GM19467 (cell line): ENCODE data around the gene ANKRD36B.
"Not testable (repeated sequence)": the region's sequence is repeated elsewhere in the genome, so short reads cannot be mapped to it uniquely, and the experiment has no call there.

Experiments
- ATAC-seq: cut with Tn5 transposase; IDR thresholded peaks from one replicate; pipeline ENCODE4 v1.9.1; 2021; ENCODE audit warnings: mild to moderate bottlenecking, moderate library complexity; ENCODE audit not compliant: unreplicated experiment

Gene ANKRD36B

DNA sequence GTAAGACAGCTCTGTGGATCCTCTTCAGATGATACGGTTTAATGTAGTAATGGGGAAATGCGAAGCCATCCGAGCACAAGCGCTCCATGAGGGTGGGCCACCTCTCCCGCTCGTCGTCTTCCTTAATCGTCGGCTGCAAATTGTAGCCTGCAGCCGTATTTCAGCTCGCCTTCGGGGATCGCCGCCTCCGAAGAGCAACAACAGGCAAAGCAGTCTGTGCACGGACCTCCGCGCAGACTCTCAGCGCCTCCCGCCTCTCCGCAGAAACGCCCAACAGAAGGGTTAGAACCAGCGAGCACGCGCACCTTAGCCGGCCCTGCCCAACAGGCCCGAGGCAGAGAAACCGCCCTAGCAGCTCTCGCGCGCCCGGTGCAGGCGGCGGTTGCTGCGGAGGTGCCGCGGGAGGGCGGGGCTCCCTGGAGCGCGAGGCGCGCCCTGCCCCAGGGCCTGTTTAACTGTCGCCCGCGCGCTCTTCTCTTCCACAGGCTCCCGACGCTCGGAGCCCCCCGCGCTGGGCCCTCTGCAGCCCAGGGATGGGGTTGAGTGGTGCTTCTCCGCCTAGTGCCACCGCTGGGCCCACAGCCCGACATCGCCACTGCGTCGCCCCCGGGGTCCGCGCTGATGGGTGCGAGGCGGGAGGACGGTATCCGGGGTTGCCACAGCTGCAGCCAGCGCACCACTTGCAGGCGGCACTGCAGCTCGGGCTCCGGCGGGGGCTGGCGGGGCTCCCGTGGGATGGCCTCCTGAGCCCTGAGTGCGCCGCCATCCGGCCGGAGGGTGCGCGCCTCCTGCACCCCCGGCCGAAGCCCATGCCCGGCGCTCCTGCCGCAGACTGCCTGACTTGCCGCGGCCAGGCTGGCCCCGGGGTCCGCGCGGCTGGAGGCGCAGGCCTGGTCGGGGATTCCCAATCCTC, at the start of gene ANKRD36B:
Gene ANKRD36B (minus strand): TSS at position 280 of the 913 bp plus-strand sequence. CDS start 192 bp downstream, at position 88.
- not testable (repeated sequence) for ATAC-seq

GRCh38 chr2:97626049-97626430, 36.4 kb upstream of the ANKRD36B start:
- not testable (repeated sequence) for ATAC-seq

GRCh38 chr2:97625354-97626048, 35.8 kb upstream of the ANKRD36B start:
- ATAC-seq, result not testable (repeated sequence)

DNA sequence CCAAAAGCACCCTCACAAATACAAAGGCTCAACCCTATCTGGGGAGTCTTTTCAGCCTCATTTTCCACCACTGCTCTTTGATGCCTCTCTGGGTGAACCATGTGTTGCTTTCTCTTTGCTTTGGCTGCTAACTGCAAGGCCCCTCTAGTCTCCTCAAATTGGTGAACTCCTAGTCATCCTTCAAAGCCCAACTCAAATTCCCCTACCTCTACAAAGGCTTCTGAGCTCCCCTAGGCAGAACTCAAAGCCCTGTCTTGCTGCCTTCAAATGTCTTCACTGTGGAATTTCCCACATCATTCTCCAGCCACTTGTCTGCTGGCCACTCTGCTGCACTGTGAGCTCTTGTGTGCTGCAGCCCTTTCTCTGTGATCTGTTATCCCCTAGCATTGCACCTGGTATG, 33.3 kb upstream of the ANKRD36B start:
- not testable (repeated sequence) for ATAC-seq

GRCh38 chr2:97620492-97620891, 30.8 kb upstream of the ANKRD36B start:
- ATAC-seq, result not testable (repeated sequence)

DNA sequence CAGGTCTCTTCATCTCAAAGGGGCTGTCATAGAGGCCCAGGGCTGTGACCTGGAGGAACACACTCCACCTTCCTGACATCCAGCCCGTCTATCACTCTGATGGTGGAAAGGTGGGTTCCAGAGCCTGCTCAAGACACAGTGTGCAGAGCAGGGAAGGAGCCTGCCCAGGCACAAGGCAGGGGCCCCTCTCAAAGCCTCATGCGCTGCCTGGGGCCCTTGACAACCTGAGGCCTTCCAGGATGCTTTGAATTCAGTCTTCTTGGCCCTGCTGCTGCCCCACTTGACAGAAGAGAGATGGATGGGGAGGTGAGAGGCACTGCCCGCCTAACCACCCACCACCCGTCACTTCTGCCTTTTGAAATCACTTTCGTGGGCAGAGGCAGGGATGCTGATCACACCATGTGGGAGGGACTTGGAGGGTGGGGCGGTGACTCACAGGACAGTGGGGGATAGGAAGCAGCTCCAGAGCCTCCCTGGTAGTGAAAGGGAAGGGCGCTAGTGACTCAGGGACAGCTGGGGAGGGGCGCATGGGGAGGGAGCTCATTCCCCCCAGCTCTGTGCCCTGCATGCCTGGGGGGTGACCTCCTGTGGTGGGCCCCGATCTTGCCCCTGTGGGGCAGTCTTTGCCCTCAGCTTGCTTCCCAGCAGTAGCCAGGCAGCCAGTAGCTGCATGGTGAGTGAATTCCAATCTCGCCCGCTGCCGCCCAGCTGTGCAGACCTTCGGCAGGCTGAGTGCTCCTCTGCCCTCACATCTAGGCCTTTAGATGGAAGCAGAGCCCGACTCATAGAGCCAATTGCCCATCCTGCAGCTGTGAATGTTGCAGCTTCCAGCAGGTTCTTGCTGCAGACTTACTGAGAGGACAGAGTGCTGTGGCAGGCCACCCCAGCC, 29.5 kb upstream of the ANKRD36B start:
- ATAC-seq, result not testable (repeated sequence)

GRCh38 chr2:97617911-97618310, 28.2 kb upstream of the ANKRD36B start:
- ATAC-seq, result no peak

DNA sequence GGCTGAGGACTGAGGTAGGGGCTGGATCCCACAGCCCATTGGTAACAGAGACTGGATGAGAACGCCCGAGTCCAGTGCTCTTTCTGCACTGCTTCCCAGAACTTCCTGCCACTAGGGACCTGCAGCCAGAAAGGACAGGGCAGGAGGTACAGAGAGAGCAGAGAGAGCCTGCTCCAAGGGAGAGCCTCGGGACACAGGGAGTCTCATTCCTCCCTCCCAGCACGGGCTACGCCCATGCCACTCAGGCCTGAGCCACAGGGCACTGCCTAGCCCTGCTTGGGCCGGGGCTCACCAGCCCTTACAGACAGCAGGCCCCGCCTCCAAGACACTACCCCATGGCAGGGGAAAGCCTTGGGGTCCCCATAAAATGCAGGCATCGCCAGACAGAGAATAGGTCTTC, 26.1 kb upstream of the ANKRD36B start:
- ATAC-seq, result not testable (repeated sequence)

GRCh38 chr2:97611895-97612294, 22.2 kb upstream of the ANKRD36B start:
- not testable (repeated sequence) for ATAC-seq

GRCh38 chr2:97608745-97609144, 19.1 kb upstream of the ANKRD36B start:
- ATAC-seq, result not testable (repeated sequence)

- ATAC-seq, result not testable (repeated sequence)
These were observed 16.1 kb upstream of the ANKRD36B start for GRCh38 chr2:97605524-97606339.

DNA sequence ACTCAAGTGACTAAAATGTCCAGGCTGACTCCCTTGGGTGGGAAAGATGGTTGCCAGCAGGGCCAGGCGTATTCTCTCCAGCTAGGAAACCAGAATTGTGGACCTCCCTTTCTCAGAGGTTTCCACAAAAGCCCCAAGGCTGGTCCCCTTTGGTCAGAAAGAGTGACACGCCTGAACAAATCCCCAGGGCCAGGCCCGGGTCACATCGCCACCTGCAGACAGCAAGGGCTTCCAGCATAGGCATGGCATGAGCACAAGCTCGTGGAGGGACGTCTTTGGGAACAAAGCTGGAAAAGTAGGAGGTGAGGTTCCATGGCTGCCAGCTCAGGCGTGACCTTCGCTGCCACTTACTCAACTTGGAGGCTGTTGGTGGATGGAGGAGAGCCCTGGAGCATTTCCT, 15.4 kb upstream of the ANKRD36B start:
- not testable (repeated sequence) for ATAC-seq

GRCh38 chr2:97601537-97601936, 11.9 kb upstream of the ANKRD36B start:
- not testable (repeated sequence) for ATAC-seq

- ATAC-seq, result not testable (repeated sequence)
These were observed 6.5 kb upstream of the ANKRD36B start for GRCh38 chr2:97596180-97596579.

- ATAC-seq, result not testable (repeated sequence)
These were observed 3.8 kb upstream of the ANKRD36B start for GRCh38 chr2:97593520-97593919.

DNA sequence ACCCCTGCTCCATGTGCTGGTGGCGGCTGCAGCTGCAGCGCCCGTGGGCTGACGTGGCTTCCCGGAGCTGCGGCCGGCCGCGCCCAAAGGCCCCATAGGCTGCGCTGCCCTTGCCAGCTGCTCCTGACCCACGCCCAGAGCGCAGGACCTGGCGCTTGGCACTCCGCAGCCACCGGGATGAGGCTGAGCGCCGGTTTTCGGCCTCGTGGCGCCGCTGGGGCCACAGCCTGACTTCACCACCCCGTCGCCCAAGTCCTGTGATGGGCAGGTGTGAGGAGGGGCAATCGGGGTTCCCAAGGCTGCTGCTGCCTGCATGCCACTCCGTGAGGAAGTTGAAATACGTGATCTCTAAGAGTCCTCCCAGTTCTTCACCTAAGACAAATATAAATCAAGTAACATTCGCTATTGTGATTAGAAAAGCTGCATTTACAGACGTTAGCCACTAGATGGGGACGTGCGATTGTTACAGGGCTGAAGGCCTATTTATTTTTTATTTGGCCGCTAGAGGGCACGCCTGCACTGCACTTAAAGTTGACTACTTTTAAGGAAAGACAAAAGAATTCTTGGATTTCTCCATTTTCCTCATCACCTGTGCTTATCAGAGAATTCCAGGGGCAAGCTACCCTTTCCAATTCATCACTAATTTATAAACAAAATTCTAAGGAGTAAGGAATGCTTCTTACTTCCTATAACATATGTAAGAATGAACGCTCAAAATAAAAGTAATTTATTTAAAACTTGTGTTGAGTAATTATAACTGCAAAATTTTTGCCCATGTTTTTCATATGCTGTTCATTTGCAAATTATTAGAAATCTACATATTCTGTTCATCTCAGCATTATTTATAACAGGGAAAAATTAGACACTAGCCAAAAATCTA, 1.1 kb upstream of the ANKRD36B start:
- ATAC-seq, result peak; percentile 59

GRCh38 chr2:97589257-97589597, 450 bp downstream of the ANKRD36B start:
- not testable (repeated sequence) for ATAC-seq

DNA sequence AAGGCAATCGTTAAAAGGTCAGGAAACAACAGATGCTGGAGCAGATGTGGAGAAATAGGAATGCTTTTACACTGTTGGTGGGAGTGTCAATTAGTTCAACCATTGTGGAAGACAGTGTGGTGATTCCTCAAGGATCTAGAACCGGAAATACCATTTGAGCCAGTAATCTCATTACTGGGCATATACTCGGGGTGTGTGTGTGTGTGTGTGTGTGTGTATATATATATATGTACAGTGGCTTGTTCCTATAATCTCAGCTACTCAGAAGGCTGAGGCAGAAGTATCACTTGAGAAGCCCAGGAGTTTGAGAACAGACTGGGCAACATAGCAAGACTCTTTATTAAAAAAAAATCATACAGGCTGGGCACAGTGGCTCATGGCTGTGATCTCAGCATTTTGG, 24.0 kb downstream of the ANKRD36B start:
- ATAC-seq, result not testable (repeated sequence)

- ATAC-seq, result not testable (repeated sequence)
These were observed 37.3 kb downstream of the ANKRD36B start for GRCh38 chr2:97552406-97552805.
